HCT116 (cell line): ENCODE results near the gene PRMT2. TPM values are rescaled to one million over a fixed set of nuclear protein-coding genes. Genes with fewer than 3 reads are reported as not detected.

Experiments used
- ATAC-seq: fragments of 200-7000 bp; cut with Tn5 transposase; 2 replicates; pipeline ENCODE4 v1.9.1; 2020; ENCODE audit warnings: mild to moderate bottlenecking, moderate library complexity
- Bru-seq: library from RNA; stranded (reverse); fragments of 400-500 nt; gene quantifications from one replicate; lab custom pipeline; 2021; lab: Mats Ljungman, UMichigan
- BruChase-seq, 2 experiments: library from RNA; stranded (reverse); fragments of 400-500 nt; gene quantifications; one replicate each; lab custom pipeline; 2021; lab: Mats Ljungman, UMichigan
- BruUV-seq: library from RNA; stranded (reverse); fragments of 400-500 nt; replicated peaks from 2 replicates; lab custom pipeline; 2021; lab: Mats Ljungman, UMichigan
- CTCF ChIA-PET: fragments of 300-600 bp; sonication (Branson Sonifier 250); formaldehyde crosslinking; loops from one replicate; lab custom pipeline; 2021; ENCODE audit warnings: antibody characterized with exemption; lab: Charles Lee
- POLR2A ChIA-PET: fragments of 300-600, 350-600 bp; sonication (Branson Sonifier 250); formaldehyde crosslinking; loops from one replicate; lab custom pipeline; 2021; ENCODE audit warnings: antibody characterized with exemption; lab: Charles Lee
- RAD21 ChIA-PET, 2 experiments: fragments of 300-600 bp; sonication (Branson Sonifier 250); formaldehyde crosslinking; loops; one replicate each; lab custom pipeline; 2023; ENCODE audit warnings: low total read pairs in 2 of 2; ENCODE audit not compliant: uncharacterized antibody in 2 of 2, unreplicated experiment in 2 of 2, low non-redundant PET in 1 of 2; lab: Charles Lee
- DNase-seq: peaks from one replicate; pipeline ENCODE4 v3.0.0-alpha.2; 2010; ENCODE audit warnings: low read depth, low spot score
- H2AFZ ChIP-seq: fragments of 200-600 bp; shearing (Covaris generic), sonication (generic); 2 replicates; pipeline ENCODE4 v1.6.1; 2017; ENCODE audit warnings: low read depth, mixed run types, mixed read lengths, antibody characterized with exemption, low read length; ENCODE audit not compliant: poor library complexity, severe bottlenecking
- H3K27ac ChIP-seq: 2 replicates; pipeline ENCODE4 v1.5.1; 2012; ENCODE audit warnings: low read depth, low read length
- H3K27me3 ChIP-seq: fragments of 200-600 bp; sonication (generic); 2 replicates; pipeline ENCODE4 v1.6.1; 2016; ENCODE audit warnings: mixed run types, low read length, mixed read lengths; ENCODE audit not compliant: insufficient read depth
- H3K36me3 ChIP-seq, 2 experiments: fragments of 200-500 bp in 1 of 2; fragments of 200-600 bp in 1 of 2; sonication (Bioruptor generic) in 1 of 2; sonication (generic) in 1 of 2; 2 replicates each; pipeline versions ENCODE4 v1.5.1 to v1.6.1; 2014 to 2016; ENCODE audit warnings: low read length in 2 of 2, inconsistent platforms in 1 of 2, mixed read lengths in 1 of 2, mixed run types in 1 of 2; ENCODE audit not compliant: insufficient read depth in 2 of 2, control insufficient read depth in 1 of 2
- H3K4me1 ChIP-seq, 2 experiments: fragments of 200-600 bp in 1 of 2; sonication (generic) in 1 of 2; 2 replicates each; pipeline versions ENCODE4 v1.5.1 to v1.6.1; 2012 to 2017; ENCODE audit warnings: low read length in 2 of 2, inconsistent platforms in 1 of 2, mild to moderate bottlenecking in 1 of 2, mixed read lengths in 1 of 2, mixed run types in 1 of 2, moderate library complexity in 1 of 2; ENCODE audit not compliant: insufficient read depth in 2 of 2, control insufficient read depth in 1 of 2
- H3K4me2 ChIP-seq: fragments of 200-600 bp; sonication (generic); 2 replicates; pipeline ENCODE4 v1.6.1; 2017; ENCODE audit warnings: mixed run types, low read length, mixed read lengths
- H3K4me3 ChIP-seq, 2 experiments: fragments of 200-600 bp in 1 of 2; sonication (generic) in 1 of 2; replicated peaks in 1 of 2; 2 replicates each; pipeline ENCODE4 v1.5.1; 2011 to 2016; ENCODE audit warnings: low read length in 2 of 2, control low read depth in 1 of 2, low read depth in 1 of 2, mild to moderate bottlenecking in 1 of 2, mixed read lengths in 1 of 2, mixed run types in 1 of 2
- H3K79me2 ChIP-seq: fragments of 200-600 bp; sonication (generic); 2 replicates; pipeline ENCODE4 v1.6.1; 2017; ENCODE audit warnings: mild to moderate bottlenecking, mixed run types, low read length, moderate library complexity, mixed read lengths; ENCODE audit not compliant: insufficient read depth
- H3K9ac ChIP-seq: fragments of 200-600 bp; sonication (generic); 2 replicates; pipeline ENCODE4 v1.6.1; 2016; ENCODE audit warnings: low read length, mixed read lengths
- H3K9me2 ChIP-seq: fragments of 200-600 bp; sonication (generic), shearing (Covaris generic); 2 replicates; pipeline ENCODE4 v1.6.1; 2017; ENCODE audit warnings: mixed run types, mild to moderate bottlenecking, moderate library complexity; ENCODE audit not compliant: insufficient read depth
- H3K9me3 ChIP-seq, 2 experiments: fragments of 200-500 bp in 1 of 2; fragments of 200-600 bp in 1 of 2; sonication (Bioruptor generic) in 1 of 2; sonication (generic) in 1 of 2; 2 replicates each; pipeline ENCODE4 v1.6.1; 2014 to 2017; ENCODE audit warnings: low read length in 2 of 2, mixed read lengths in 2 of 2, inconsistent platforms in 1 of 2, low read depth in 1 of 2, mild to moderate bottlenecking in 1 of 2, mixed run types in 1 of 2, moderate library complexity in 1 of 2; ENCODE audit not compliant: control insufficient read depth in 1 of 2, insufficient read depth in 1 of 2
- H4K20me1 ChIP-seq: fragments of 200-600 bp; sonication (generic), shearing (Covaris generic); 2 replicates; pipeline ENCODE4 v1.6.1; 2017; ENCODE audit warnings: mixed run types, mild to moderate bottlenecking, moderate library complexity; ENCODE audit not compliant: insufficient read depth
- CBX3 ChIP-seq: IDR thresholded peaks from 2 replicates; pipeline ENCODE4 v1.6.1; 2012; ENCODE audit warnings: low read depth
- CEBPB ChIP-seq: IDR thresholded peaks from 2 replicates; pipeline ENCODE4 v1.6.1; 2012; ENCODE audit warnings: low read depth
- EGR1 ChIP-seq: IDR thresholded peaks from 2 replicates; pipeline ENCODE4 v1.6.1; 2012; ENCODE audit warnings: low read depth
- ELF1 ChIP-seq: IDR thresholded peaks from 2 replicates; pipeline ENCODE4 v1.6.1; 2012; ENCODE audit warnings: low read depth, borderline replicate concordance
- EZH2 ChIP-seq: fragments of 200-600 bp; sonication (generic); IDR thresholded peaks from 2 replicates; pipeline ENCODE4 v1.6.1; 2017; ENCODE audit warnings: antibody characterized with exemption, mixed run types
- EZH2phosphoT487 ChIP-seq: fragments of 200-600 bp; IDR thresholded peaks from 2 replicates; pipeline ENCODE4 v1.6.1; 2018; ENCODE audit warnings: antibody characterized with exemption, borderline replicate concordance
- POLR2A ChIP-seq: IDR thresholded peaks from 2 replicates; pipeline ENCODE4 v1.7.0; 2011; ENCODE audit warnings: borderline replicate concordance; ENCODE audit not compliant: insufficient read depth, insufficient read length; ENCODE audit errors: extremely low read depth
- POLR2AphosphoS5 ChIP-seq: IDR thresholded peaks from 2 replicates; pipeline ENCODE4 v1.6.1; 2011; ENCODE audit warnings: mild to moderate bottlenecking, low read depth, low read length, moderate library complexity
- SP1 ChIP-seq: IDR thresholded peaks from 2 replicates; pipeline ENCODE4 v1.6.1; 2012; ENCODE audit warnings: low read depth
- SRF ChIP-seq: IDR thresholded peaks from 2 replicates; pipeline ENCODE4 v1.6.1; 2012; ENCODE audit warnings: low read depth
- YY1 ChIP-seq: IDR thresholded peaks from 2 replicates; pipeline ENCODE4 v1.6.1; 2011; ENCODE audit warnings: low read length, low read depth, moderate library complexity, mild to moderate bottlenecking; ENCODE audit not compliant: insufficient replicate concordance; ENCODE audit errors: extremely low read depth
- ZFX ChIP-seq: fragments of 450-650 bp; IDR thresholded peaks from 2 replicates; pipeline ENCODE4 v1.6.1; 2017
- ZNF274 ChIP-seq: fragments of 200-500 bp; sonication (Bioruptor generic); IDR thresholded peaks from 2 replicates; pipeline ENCODE4 v1.6.1; 2014; ENCODE audit warnings: mild to moderate bottlenecking, low read depth, low read length, inconsistent platforms
- intact Hi-C: fragments of 100-400 bp; cut with micrococcal nuclease; formaldehyde crosslinking; loops from 2 replicates; pipeline ENCODE4 v1.10.0; 2022
- long read RNA-seq: library from polyadenylated mRNA; unstranded; transcript quantifications from one replicate; pipeline ENCODE4 v2.0.0, GENCODE V29; 2021; ENCODE audit not compliant: unreplicated experiment
- polyA plus RNA-seq: library from polyadenylated mRNA; unstranded; fragments of >200 nt; gene quantifications from 2 replicates; pipeline ENCODE4 v1.2.1, GENCODE V29; 2012; ENCODE audit warnings: missing spikeins
- total RNA-seq: library from RNA; stranded (reverse); gene quantifications from one replicate; pipeline ENCODE4 v1.2.1, GENCODE V29; 2021; ENCODE audit not compliant: unreplicated experiment
- TF ChIP-seq, protein P1 (sequence below), 3 experiments: fragments of 200-600 bp in 1 of 3; sonication (generic) in 1 of 3; IDR thresholded peaks in 2 of 3; conservative IDR thresholded peaks in 1 of 3; 2 replicates each; pipeline ENCODE4 v1.5.1; 2012 to 2017; ENCODE audit warnings: low read depth in 2 of 3, low read length in 2 of 3, antibody characterized with exemption in 1 of 3, borderline replicate concordance in 1 of 3, control low read depth in 1 of 3, mild to moderate bottlenecking in 1 of 3, mixed read lengths in 1 of 3, mixed run types in 1 of 3, moderate library complexity in 1 of 3; ENCODE audit not compliant: insufficient read depth in 1 of 3
- TF ChIP-seq, protein P2 (sequence below): IDR thresholded peaks from 2 replicates; pipeline ENCODE4 v1.6.1; 2012

PRMT2 gene
- total RNA-seq (59.1 TPM), Bru-seq, nascent RNA (percentile 73 among the genes with signal in this experiment), BruChase-seq, experiment 1, labeled RNA remaining after a 6-hour chase (percentile 82 among the genes with signal in this experiment), BruChase-seq, experiment 2, labeled RNA remaining after a 2-hour chase (percentile 85 among the genes with signal in this experiment)
- polyA plus RNA-seq = 70.5 and 71.7 TPM in 2 replicates
- long read RNA-seq, transcript PRMT2-206 (11 exons, 2,131 nt) = major isoform, 75 of 202 reads
- long read RNA-seq, transcript PRMT2-201 (7 exons, 1,011 nt) = minor isoform, 5 of 202 reads
- long read RNA-seq, transcript PRMT2-204 (6 exons, 954 nt) = minor isoform, 7 of 202 reads
- long read RNA-seq, transcript PRMT2-203 (12 exons, 2,688 nt) = minor isoform, 9 of 202 reads
- long read RNA-seq, partial matches to known transcripts = 44 of 202 reads
- long read RNA-seq, other reads (novel, unspliced or antisense) = 58 of 202 reads

DNA sequence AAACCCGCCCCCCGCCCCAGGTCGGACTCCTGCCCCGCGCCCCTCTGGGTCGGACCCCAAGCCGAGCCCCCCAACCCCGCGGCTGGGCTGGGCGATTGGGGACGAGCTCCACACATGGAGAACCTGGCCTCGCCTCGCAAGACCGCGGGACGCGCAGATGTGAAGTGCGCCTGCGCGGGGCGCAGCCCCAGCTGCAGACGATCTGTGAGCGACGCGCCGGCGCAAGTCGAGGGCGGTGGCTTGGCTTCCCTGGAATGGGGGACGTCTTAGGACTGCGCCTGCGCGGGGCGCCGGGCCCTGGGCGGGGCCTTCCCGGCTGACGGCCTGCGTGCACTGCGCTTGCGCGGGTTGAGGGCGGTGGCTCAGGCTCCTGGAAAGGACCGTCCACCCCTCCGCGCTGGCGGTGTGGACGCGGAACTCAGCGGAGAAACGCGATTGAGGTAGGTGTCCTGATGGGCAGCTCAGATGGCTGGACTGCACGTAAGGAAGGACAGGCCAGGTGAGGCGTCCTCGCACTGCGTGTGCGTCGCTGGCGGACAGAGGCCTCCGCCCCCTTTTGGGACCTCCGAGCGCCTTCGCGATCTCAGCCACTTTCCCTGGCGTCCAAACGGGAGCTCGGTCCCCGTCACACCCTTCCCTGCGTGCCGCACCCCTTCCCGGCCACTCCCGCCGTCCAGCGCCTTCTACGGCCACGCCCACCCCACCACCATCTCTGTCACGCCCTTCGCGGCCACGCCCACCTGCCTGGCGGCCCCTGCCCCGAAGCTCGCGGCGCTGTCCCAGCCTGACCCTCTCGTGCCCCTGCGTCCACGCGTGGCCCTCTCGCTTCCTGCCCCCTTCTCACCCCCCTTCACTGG lies at the start of gene PRMT2:
Gene PRMT2, plus strand, starts transcription at position 351 of the 857 bp plus-strand sequence. CDS start 1,278 bp downstream, outside the sequence.
- RAD21 ChIA-PET = no interaction called here
- peak; percentile 91 for DNase-seq
- no peaks in the 10 kb centered on the region for H3K9me2 ChIP-seq
- TF ChIP-seq POLR2AphosphoS5 (peak; percentile 94), EGR1 (no peak), CBX3 (no peak), POLR2A (peak; percentile 89), SRF (no peak), ZFX (peak; percentile 73)
- TF ChIP-seq, all 23 proteins: peak for 3
- H3K27me3 ChIP-seq = no peaks in the 10 kb centered on the region
- H3K79me2 ChIP-seq = peaks cover 36% of the 10 kb centered on the region
- ATAC-seq = peak; percentile 88
- peak within 1 kb of the TSS; percentile 75 to 88 for H3K4me3 ChIP-seq
- peak within 1 kb of the TSS; percentile 93 for H3K4me2 ChIP-seq
- peaks cover 7 to 26% of the 10 kb centered on the region in 2 experiments; a peak in 3 of 4 replicates for H3K4me1 ChIP-seq
- H3K9ac ChIP-seq = peak within 1 kb of the TSS; percentile 74
- CTCF ChIA-PET = interaction anchor here (0.6 to 1.1 kb wide), 4 partner anchors 26 to 662 kb away, joined by 3 to 5 read pairs (median 3); no protein-coding TSS in a partner anchor
- POLR2A ChIA-PET = interaction anchor here (0.7 to 1.0 kb wide), 3 partner anchors 31 to 492 kb away, joined by 3 to 4 read pairs (median 3); no protein-coding TSS in a partner anchor
- H4K20me1 ChIP-seq = no peaks in the 10 kb centered on the region
- no TSS peak for BruUV-seq
- peak within 1 kb of the TSS; percentile 99 for H3K27ac ChIP-seq
- intact Hi-C loops = no loop called here
- no peaks in the 10 kb centered on the region for H3K9me3 ChIP-seq
- H3K36me3 ChIP-seq = no peaks in the 10 kb centered on the region
- H2AFZ ChIP-seq = no peak within 1 kb of the TSS

DNA sequence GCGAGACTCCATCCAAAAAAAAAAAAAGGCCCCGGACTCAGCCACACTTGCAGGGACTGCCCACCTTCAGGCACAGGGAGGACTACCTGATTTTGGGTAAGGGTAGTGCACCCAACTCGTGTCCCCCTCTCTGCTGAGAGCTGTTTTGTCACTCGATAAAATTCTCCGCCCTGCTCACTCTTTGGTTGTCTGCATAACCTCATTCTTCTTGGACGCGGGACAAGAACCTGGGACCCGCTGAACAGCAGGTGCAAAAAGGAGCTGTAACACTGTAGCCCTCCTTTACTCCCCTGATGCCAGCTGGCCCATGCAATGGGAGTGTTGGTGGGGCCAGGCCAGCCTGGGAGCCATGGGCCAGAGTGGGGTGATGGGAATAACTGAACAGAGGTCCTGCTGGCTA lies 41.2 kb upstream of the PRMT2 start:
- H3K9me2 ChIP-seq = no peaks in the 10 kb centered on the region
- H4K20me1 ChIP-seq = no peaks in the 10 kb centered on the region
- H3K4me2 ChIP-seq = no peak overlapping the region
- H2AFZ ChIP-seq = no peak overlapping the region
- RAD21 ChIA-PET = no interaction called here
- no peak overlapping the region for H3K27ac ChIP-seq
- intact Hi-C loops = no loop called here
- no peaks in the 10 kb centered on the region for H3K79me2 ChIP-seq
- peaks cover 8 to 14% of the 10 kb centered on the region in 2 experiments; a peak in 2 of 4 replicates for H3K9me3 ChIP-seq
- no peak for DNase-seq
- TF ChIP-seq POLR2A (no peak), EZH2 (no peak), ELF1 (no peak), SRF (no peak), YY1 (no peak), EZH2phosphoT487 (no peak), SP1 (no peak), ZNF274 (no peak), CBX3 (no peak), CEBPB (no peak), EGR1 (no peak)
- TF ChIP-seq, protein P1, sequence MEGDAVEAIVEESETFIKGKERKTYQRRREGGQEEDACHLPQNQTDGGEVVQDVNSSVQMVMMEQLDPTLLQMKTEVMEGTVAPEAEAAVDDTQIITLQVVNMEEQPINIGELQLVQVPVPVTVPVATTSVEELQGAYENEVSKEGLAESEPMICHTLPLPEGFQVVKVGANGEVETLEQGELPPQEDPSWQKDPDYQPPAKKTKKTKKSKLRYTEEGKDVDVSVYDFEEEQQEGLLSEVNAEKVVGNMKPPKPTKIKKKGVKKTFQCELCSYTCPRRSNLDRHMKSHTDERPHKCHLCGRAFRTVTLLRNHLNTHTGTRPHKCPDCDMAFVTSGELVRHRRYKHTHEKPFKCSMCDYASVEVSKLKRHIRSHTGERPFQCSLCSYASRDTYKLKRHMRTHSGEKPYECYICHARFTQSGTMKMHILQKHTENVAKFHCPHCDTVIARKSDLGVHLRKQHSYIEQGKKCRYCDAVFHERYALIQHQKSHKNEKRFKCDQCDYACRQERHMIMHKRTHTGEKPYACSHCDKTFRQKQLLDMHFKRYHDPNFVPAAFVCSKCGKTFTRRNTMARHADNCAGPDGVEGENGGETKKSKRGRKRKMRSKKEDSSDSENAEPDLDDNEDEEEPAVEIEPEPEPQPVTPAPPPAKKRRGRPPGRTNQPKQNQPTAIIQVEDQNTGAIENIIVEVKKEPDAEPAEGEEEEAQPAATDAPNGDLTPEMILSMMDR (IDR thresholded peaks at IDR 0.05 in 2 of 3, conservative IDR thresholded peaks at IDR 0.05 in 1 of 3; ENCODE audit: borderline replicate concordance in 1 of 3, insufficient read depth in 1 of 3, low read depth in 2 of 3, low read length in 2 of 3) = no peak
- TF ChIP-seq, protein P2, sequence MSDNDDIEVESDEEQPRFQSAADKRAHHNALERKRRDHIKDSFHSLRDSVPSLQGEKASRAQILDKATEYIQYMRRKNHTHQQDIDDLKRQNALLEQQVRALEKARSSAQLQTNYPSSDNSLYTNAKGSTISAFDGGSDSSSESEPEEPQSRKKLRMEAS = no peak
- TF ChIP-seq, all 23 proteins: peak for 0
- H3K9ac ChIP-seq = no peak overlapping the region
- no peak for ATAC-seq
- no peaks in the 10 kb centered on the region for H3K36me3 ChIP-seq
- no peak overlapping the region for H3K4me3 ChIP-seq
- ChIA-PET POLR2A (no interaction called here), CTCF (no interaction called here)
- no peaks in the 10 kb centered on the region for H3K4me1 ChIP-seq
- BruUV-seq = no TSS peak
- no peaks in the 10 kb centered on the region for H3K27me3 ChIP-seq
